ENCODE results near the gene HBA2. TPM values are rescaled to one million over a fixed set of nuclear protein-coding genes. Genes with fewer than 3 reads are reported as not detected.

The HBA2 gene
- total and polyA plus RNA-seq, 2 donors from 2014 or later = 11.1 to 33.9 TPM

DNA sequence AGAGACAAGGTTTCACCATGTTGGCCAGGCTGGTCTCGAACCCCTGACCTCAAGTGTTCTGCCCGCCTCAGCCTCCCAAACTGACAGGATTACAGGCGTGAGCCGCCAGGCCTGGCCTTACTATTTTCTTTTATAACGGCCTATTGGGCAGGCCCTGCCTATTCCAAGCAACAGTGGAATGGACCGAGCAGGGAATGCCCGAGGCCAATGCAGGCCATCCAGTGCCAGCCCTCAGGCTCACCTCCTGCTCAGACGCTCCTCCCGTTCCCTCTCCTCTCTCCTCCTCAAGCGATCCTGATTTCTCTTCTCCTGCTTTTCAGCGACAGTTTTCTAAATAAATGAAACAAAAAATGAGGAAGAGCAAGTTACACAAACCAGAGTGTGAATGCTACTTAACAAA is 20.0 kb downstream of the HBA2 start:
- DNase-seq = no peak
- H3K9ac ChIP-seq (ENCODE audit: low read length in 3 of 3) = no peak overlapping the region
- TF ChIP-seq, protein P1, sequence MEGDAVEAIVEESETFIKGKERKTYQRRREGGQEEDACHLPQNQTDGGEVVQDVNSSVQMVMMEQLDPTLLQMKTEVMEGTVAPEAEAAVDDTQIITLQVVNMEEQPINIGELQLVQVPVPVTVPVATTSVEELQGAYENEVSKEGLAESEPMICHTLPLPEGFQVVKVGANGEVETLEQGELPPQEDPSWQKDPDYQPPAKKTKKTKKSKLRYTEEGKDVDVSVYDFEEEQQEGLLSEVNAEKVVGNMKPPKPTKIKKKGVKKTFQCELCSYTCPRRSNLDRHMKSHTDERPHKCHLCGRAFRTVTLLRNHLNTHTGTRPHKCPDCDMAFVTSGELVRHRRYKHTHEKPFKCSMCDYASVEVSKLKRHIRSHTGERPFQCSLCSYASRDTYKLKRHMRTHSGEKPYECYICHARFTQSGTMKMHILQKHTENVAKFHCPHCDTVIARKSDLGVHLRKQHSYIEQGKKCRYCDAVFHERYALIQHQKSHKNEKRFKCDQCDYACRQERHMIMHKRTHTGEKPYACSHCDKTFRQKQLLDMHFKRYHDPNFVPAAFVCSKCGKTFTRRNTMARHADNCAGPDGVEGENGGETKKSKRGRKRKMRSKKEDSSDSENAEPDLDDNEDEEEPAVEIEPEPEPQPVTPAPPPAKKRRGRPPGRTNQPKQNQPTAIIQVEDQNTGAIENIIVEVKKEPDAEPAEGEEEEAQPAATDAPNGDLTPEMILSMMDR (IDR thresholded peaks at IDR 0.05; ENCODE audit: borderline replicate concordance, extremely low read depth, insufficient read depth) = no peak
- no peak overlapping the region for H3K4me3 ChIP-seq (ENCODE audit: low read length in 3 of 3)
- peaks cover 4 to 67% (median 43%) of the 10 kb centered on the region in 3 donors for H3K36me3 ChIP-seq (ENCODE audit: control insufficient read depth in 2 of 3, insufficient read depth in 3 of 3, low read length in 3 of 3)
- H3K9me3 ChIP-seq (ENCODE audit: control insufficient read depth in 2 of 3, insufficient read depth in 1 of 3, low read length in 3 of 3) = no peaks in the 10 kb centered on the region
- H3K27me3 ChIP-seq (ENCODE audit: control insufficient read depth, insufficient read depth, low read length) = no peaks in the 10 kb centered on the region
- no peaks in the 10 kb centered on the region for H3K4me1 ChIP-seq (ENCODE audit: control insufficient read depth in 2 of 3, insufficient read depth in 2 of 3, low read depth in 1 of 3, low read length in 3 of 3)
- intact Hi-C loops (cut with DNase I) = no loop called here
- FAIRE-seq = no peak
- no peak overlapping the region for H3K27ac ChIP-seq (ENCODE audit: low read depth in 2 of 2, low read length in 2 of 2)

DNA sequence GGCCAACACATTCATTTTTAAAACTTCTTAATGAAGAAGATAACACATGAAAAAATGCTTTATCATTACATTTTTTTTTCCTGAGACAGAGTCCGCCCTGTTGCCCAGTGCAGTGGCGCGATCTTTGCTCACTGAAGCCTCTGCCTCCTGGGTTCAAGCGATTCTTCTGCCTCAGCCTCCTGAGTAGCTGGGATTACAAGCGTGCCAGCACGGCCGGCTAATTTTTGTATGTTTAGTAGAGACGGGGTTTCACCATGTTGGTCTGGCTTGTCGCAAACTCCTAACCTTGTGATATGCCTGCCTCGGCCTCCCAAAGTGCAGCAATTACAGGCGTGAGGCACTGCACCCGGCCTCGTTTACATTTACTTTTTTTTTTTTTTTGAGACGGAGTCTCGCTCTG is 20.8 kb downstream of the HBA2 start:
- intact Hi-C loops (cut with DNase I) = no loop called here
- Histone ChIP-seq H3K4me3 (ENCODE audit: low read length in 3 of 3) (no peak overlapping the region), H3K4me1 (ENCODE audit: control insufficient read depth in 2 of 3, insufficient read depth in 2 of 3, low read depth in 1 of 3, low read length in 3 of 3) (no peaks in the 10 kb centered on the region), H3K27me3 (ENCODE audit: control insufficient read depth, insufficient read depth, low read length) (no peaks in the 10 kb centered on the region), H3K9me3 (ENCODE audit: control insufficient read depth in 2 of 3, insufficient read depth in 1 of 3, low read length in 3 of 3) (no peaks in the 10 kb centered on the region), H3K36me3 (ENCODE audit: control insufficient read depth in 2 of 3, insufficient read depth in 3 of 3, low read length in 3 of 3) (peaks cover 6 to 70% (median 45%) of the 10 kb centered on the region in 3 donors), H3K9ac (ENCODE audit: low read length in 3 of 3) (no peak overlapping the region), H3K27ac (ENCODE audit: low read depth in 2 of 2, low read length in 2 of 2) (no peak overlapping the region)
- TF ChIP-seq, protein P1 (IDR thresholded peaks at IDR 0.05; ENCODE audit: borderline replicate concordance, extremely low read depth, insufficient read depth) = no peak
- FAIRE-seq (no peak), DNase-seq (no peak)

DNA sequence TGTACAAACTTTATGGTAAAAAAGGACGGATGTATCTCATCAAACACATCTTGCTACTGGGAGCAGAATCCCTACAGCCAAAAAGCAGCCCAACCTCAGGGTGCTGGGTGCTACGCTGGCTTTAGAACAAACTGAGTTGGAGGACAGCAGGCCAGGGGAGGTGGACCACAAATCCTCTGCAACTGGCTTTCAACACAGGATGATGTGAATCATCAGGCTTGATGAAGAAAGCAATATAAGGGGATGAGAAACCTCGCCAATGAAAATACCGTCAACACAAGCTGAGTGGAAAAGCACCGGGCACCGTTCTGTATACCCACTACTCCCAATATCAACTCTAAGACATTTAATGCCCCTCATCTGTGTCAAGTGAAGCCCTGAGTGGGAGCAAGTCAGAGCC is 21.8 kb downstream of the HBA2 start:
- FAIRE-seq = no peak
- intact Hi-C loops (cut with DNase I) = no loop called here
- no peak for DNase-seq

More for the DNA sequence above, 21.8 kb downstream of the HBA2 start:
- no peaks in the 10 kb centered on the region for H3K27me3 ChIP-seq (ENCODE audit: control insufficient read depth, insufficient read depth, low read length)
- H3K9ac ChIP-seq (ENCODE audit: low read length in 3 of 3) = no peak overlapping the region
- TF ChIP-seq, protein P1 (IDR thresholded peaks at IDR 0.05; ENCODE audit: borderline replicate concordance, extremely low read depth, insufficient read depth) = no peak
- no peaks in the 10 kb centered on the region for H3K9me3 ChIP-seq (ENCODE audit: control insufficient read depth in 2 of 3, insufficient read depth in 1 of 3, low read length in 3 of 3)
- H3K4me3 ChIP-seq (ENCODE audit: low read length in 3 of 3) = no peak overlapping the region
- H3K36me3 ChIP-seq (ENCODE audit: control insufficient read depth in 2 of 3, insufficient read depth in 3 of 3, low read length in 3 of 3) = peaks cover 6 to 74% (median 39%) of the 10 kb centered on the region in 3 donors
- no peak overlapping the region for H3K27ac ChIP-seq (ENCODE audit: low read depth in 2 of 2, low read length in 2 of 2)
- H3K4me1 ChIP-seq (ENCODE audit: control insufficient read depth in 2 of 3, insufficient read depth in 2 of 3, low read depth in 1 of 3, low read length in 3 of 3) = no peaks in the 10 kb centered on the region

All from kidney (tissue), 14 donors.